NCI-H748 (cell line): Measurements from ENCODE around the gene PLEKHA4.

ENCODE experiments used
- DNase-seq: peaks from one replicate; lab custom pipeline; 2025; ENCODE audit not compliant: unreplicated experiment; lab: John Stamatoyannopoulos, UW

Gene PLEKHA4

DNA sequence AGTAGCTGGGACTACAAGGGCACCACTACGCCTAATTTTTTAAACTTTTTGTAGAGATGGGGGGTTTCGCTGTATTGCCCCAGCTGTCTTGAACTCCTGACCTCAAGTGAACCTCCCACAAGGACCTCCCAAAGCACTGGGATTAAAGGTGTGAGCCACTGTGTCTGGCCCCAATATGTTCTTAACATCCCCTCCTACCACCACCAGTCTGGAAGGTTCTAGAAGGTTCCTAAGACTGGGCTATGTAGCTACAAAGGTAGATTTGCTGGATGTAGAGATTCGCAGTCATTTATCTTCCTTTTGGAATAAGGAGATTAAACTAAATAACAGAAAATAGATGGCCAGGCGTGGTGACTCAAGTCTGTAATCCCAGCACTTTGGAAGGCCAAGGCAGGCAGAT lies 37.5 kb downstream of the PLEKHA4 start:
- no peak for DNase-seq

DNA sequence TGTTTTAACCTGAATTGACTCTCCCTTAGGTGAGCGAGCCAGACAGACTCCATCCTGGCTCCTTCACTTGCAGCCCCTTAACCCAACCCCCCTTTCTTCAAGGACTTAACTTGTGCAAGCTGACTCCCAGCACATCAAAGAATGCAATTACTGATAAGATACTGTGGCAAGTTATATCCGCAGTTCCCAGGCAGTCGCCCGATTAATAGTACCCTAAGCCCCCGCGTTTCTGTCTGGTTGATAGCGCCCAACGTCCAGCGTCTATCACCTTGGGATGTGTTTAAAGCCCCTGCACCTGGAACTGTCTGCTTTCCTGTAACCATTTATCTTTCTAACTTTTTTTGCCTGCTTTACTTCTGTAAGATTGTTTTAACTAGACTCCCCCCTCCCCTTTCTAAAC lies 38.3 kb downstream of the PLEKHA4 start:
- DNase-seq: no peak

DNA sequence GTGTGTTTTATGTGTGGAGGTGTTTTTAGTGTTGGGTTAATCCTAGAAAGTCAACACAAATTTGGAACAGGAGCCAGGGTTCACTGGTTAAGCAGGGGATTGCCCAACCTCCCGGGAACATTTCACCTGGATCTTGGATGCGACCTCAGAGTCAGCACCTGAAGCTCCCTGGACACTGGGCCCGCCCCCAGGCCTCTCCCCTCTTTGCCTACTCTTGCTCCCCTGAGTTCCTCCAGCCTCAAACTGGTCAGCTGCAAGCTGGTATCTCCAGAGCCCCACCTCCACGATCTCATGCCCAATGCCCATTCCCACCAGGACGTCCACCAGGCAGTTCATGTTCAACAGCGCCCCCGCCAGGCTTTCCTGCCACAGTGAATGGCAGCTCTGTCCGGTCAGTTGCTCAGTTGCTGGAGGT lies 41.8 kb downstream of the PLEKHA4 start:
- peak; percentile 47 for DNase-seq

DNA sequence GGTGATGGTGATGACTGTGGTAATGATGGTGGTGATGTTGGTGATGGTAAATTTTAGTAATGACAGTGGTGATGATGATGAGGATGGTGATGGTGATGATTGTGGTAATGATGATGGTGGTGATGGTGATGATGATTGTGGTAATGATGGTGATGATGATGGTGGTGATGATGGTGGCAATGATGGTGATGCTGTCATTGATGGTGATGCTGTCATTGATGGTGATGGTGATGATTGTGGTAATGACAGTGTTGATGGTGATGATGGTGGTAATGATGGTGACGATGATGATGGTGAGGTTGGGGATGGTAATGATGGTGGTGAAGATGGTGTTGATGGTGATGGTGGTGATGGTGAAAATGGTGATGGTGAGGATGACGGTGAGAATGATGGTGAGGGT lies 45.9 kb downstream of the PLEKHA4 start:
- DNase-seq: no peak

DNA sequence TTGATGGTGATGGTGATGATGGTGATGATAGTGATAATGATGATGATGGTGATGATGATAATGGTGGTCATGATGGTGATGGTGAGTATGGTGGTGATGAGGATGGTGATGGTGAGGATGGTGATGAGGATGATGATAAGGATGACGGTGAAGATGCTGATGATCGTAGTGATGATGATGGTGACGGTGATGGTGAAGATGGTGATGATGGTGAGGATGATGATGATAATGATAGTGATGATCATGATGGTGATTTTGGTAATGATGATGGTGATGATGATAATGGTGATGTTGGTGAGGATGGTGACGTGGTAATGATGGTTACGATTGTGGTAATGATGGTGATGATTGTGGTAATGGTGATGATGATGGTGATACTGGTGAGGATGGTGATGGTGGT lies 46.8 kb downstream of the PLEKHA4 start:
- DNase-seq: no peak

DNA sequence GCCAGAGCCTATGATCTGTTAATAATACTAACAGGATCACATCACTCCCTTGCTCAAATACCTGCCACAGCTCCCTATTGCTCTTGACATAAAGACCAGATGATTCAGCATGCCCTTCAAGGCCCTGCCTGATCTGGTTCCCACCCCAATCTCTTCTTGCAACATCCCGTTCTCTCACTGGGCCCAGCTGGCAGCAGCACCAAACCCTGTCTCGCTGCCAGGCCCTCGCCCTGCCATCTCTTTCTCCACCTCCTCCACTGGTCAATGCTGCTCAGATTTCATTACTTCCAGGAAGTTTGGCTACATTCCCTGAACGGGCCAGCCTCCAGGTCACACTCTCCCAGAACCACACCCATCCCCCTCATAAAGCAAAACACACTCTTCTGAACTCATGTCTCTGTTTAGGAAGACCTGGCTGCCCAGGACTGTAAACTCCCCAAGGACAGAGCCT lies 49.0 kb downstream of the PLEKHA4 start:
- peak; percentile 23 for DNase-seq

DNA sequence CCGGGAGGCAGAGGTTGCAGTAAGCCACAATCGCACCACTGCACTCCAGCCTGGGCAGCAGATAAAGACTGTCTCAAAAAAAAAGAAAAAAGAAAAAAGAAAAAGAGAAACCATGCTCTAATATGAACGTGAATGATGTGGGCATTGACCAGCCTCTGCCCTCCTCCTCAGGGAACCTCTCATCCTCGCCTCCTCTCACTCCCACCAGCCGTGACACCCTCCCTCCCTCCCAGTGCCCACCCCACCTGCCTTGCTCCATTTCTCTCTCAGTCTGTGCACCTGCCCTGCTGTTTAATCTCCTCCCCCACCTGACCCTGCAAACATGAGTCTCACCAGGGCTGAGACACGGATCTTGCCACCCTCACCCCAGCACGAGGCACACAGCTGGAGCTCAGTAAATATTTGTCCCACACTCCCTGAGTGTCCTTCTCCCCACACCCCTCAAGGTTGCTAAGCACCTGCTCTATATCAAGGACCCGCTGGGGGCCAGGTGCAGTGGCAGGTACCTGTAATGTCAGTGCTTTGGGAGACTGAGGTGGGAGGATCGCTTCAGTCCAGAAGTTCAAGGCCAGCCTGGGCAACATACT lies 50.1 kb downstream of the PLEKHA4 start:
- peak; percentile 98 for DNase-seq

DNA sequence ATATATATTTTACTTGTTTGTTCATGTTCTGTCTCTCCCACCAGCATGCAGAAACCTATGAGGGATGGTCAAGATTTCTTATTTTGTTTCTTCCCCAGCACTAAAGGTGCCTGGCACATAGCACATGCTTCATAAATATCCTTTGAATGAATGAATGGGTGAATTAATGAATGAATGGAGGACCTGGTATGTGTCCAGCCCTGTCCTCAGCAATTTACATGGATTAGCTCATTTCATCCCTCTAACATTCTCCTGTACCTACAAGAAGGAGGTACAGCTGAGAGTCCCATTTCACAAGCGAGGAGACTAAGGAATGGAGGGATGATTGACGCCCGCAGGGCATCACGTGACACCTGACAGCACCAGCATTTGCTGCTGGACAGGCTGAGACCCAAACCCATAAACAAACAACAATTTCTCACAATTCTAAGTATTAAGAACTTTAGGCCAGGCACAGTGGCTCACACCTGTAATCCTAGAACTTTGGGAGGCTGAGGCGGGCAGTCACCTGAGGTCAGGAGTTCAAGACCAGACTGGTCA lies 50.8 kb downstream of the PLEKHA4 start:
- no peak for DNase-seq

DNA sequence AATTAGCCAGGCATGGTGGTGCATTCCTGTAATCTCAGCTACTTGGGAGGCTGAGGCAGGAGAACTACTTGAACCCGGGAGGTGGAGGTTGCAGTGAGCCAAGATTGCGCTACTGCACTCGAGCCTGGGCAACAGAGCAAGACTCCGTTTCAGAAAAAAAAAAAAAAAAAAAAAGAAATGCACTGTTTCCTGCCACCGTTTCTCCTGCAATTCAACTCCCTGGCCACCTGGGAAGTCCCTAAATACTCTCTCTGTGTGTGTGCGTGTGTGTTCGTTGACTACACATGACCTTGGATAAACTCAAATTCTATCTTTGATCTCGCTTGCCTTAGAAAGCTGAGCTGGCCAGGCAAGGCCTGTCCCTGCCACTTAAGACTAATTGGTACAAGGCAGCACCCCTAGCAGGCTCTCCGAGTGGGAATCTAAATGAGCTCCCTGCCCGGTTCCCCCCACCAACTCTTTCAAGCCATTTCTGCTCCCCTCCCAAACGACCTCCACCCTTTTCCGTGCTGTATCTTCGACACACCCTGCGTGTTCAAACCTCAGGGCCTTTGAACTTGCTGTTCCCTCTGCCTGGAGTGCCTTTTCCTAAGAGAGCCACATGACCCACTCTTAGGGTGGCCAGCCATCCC lies 52.4 kb downstream of the PLEKHA4 start:
- DNase-seq: peak; percentile 65

DNA sequence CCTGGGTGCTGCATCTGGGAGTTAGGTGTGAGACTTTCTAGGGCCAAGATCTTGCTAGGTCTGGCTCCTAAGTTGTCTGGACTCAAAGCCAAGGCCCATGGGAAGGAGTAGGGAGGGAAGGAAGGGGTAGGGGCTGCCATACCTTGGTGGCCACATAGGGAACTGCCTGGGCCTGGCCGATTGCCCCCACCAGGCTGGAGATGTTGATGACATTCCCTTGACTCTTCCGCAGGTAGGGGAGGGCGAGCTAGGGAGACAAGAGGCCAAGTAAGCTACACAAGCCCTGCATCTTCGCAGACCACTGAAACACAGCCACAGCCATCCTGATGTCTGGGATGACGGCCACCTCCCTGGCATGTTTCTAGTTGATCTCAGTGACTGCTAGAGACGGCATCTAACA lies 53.5 kb downstream of the PLEKHA4 start:
- DNase-seq: no peak

DNA sequence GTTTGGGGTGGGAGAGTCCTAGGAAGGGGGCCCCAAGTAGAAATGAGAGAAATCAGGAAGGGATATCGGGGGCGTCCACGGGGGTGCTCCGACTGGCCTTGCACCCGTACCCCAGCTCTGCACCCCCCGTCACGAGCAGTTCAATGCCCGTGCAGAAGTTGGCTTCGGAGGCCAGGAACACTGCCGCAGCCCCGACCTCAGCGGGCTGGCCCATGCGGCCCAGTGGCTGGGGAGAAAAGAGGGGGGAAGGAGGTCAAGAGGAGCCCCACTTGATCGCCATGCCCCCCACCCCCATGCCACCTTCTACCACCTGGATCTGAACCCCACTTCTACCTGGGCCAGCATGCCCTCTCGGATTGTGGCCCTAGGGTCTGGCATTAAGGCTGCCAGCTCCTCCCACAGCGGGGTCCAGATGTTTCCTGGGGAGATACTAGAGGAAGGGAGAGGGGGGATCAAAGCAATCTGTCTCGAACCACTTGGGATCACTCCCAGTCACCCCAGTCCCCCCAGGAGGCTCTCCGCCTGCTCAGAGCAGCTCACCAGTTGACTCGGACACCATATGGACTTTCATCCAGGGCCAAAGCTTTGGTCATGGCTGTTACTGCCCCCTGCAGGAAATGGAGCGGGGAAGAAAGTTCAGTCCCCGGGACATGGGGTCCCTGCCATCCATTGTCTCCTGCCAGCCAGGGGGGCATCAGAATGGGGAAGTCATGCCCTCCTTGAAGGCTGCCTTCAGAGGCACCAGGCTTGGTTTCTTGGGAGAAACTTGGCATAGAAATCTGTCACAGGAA lies 55.1 kb downstream of the PLEKHA4 start:
- peak; percentile 28 for DNase-seq

DNA sequence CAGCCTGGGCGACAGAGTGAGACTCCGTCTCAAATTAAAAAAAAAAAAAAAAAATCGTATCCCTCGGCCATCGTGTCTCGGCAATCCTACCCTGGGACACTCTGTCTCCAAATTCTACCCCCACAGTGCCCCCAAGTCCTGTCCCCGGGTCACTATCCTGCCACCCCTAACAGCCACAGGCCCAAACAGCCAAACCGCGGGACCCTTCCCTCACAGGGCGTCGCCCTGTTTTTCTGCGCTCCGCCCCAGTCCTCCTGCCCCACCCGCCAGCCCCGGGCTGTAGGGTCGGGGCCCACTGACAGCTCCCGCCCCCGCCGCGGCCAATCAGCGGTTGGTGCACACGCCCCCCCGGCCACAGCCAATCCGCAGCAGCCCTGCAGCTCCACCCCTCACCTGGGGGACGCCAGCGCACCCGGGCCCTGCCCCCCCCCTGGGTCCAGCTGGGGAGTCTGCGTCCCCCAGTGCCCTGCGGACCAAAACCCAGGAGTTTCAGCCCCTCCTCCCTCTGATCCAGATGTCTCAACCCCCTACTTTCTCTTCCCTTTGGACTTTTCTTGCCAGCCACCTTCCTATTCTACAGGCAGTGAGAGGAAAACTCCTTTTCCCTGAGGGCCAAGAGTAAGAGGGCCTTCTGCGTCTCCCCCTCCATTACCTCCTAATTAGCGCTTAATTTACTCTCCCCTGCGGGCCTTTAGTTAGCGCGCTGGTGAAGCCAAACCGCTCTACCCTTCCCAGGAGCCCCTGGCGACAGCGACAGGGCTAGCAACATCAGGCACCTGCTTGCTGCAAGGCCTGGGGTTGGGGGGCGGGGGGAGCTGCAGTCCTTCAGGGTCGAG lies 56.1 kb downstream of the PLEKHA4 start:
- peak; percentile 96 for DNase-seq

DNA sequence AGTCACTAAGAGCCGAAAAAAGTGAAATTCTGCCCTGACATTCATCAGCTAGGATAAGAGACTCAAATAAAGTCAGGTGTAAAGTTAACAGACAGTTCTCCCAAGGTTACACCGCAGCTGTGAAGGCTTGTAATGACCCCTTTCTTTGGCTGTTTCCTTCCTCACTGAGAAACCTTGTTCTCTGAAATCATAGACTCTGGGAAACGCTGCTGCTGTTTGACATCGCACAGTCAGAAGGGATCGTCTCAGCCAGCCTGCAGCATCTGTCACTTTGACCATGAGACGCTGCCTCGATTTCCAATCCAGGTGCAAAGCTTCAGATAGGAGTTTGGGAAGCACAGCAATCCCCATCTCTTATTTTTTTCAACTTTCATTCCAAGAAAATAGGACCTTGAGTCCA lies 58.3 kb downstream of the PLEKHA4 start:
- no peak for DNase-seq

DNA sequence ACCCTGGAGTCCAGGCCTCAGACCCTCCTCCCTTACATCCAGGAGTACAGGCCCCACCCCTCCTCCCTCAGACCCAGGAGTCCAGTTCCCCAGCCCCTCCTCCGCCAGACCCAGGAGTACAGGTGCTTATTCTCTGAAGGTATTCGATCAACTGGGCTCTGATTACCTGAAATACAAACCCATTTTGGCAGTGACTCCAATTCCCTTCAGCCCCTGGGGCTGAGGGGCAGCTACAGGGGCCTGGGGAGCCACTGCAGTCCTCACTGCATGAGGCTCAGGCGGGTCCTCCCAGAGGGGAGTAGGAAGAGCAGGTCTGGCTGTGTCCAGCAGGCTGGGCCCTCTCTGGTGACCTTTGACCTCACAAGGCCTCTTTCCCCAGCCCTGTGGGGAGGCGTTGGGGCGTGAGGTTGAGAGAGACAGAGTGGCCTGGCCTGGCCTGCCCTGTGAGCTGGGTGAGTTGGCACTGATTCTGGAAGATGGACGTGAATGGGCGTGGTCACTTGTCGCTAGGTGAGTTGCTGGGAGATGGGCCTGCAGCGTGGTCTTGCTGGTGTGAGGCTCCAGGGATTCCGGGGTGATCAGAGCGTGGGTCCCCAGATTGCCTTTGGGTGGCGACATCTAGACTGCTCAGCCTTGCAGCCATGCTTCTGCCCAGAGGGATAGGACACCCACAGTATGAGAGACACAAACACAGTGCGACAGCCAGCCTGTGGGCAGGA lies 60.7 kb downstream of the PLEKHA4 start:
- no peak for DNase-seq

DNA sequence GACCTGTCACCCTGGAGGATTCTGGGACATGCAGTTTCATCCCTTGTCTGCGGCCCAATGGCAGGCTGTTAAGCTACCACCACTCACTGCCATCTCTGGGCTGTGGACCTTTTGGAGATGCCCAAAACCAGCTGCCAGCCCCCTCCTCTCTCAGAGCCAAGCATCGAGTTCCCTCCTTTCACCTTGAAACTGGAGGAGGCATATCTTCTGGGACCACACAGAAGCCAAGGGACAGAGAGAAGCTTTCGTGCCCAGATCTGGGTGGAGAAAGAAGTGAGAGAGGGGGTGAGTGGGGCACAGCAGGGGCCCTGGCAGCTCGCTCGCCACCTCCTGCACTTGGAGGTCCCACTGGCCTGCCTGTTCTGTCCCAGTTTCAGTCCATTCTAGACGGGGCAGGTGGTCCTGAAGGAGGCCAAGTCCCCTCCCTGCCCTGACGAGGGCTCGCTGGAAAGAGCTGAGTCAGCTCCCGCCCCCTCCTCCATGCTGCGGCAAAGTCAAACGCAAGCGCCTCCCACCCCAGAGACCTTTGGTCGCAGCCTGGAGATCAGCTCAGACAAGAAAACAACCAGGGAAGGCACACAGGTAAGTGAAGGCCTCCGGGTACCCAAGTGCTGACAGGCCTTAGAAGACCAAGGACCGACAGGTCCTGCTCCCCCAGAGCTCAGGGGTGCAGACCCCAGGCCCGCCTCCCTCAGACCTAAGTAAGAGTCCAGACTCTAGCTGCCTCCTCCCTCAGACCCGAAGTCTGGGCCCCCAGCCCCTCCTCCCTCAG lies 61.4 kb downstream of the PLEKHA4 start:
- no peak for DNase-seq

DNA sequence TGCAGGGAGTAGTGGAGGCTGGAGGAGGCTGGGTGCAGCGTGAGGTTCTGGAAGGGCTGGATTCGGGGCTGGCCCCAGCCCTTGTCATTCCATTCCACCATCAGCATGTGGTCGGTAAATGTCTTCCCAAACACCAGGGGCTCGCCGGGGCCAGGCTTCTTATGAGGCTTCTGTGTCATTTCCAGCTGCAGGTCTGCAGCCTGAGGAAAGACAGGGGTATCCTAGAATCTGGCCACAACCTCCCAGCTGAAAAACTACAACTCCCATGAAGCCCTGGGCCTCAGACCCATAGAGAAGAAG lies 61.9 kb downstream of the PLEKHA4 start:
- peak; percentile 52 for DNase-seq

DNA sequence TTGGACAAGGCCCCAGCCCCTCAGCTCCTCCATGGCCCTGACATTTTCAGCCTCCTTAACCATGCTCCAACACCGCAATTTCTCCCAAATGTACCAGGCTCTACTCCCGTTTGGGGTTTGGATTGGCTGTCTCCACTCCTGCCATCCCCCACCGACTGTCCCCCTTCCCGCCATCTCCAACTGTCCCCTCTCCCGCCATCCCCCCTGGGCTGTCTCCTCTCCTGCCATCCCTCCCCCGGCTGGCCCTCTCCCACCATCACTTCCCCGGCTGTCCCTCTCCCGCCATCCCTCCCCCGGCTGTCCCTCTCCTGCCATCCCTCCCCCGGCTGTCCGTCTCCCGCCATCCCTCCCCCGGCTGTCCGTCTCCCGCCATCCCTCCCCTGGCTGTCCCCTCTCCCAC lies 63.0 kb downstream of the PLEKHA4 start:
- no peak for DNase-seq

DNA sequence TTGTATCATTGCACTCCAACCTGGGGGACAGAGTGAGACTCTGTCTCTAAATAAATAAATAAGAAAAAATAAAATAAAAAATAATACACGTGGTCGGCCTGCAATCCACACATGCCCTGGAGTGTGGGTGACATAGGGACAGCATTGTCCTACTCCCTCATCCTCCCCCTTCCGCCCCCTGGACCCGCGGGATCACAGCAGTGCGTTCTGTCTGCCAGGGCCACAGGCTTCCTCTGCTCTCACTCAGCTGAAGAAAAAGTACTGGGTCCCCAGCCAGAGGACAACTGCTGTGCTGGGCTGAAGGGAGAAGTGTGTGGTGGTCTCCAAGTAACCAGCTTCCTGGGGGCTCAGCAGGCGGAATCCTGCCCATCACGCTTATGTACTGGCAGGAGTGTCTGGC lies 63.9 kb downstream of the PLEKHA4 start:
- DNase-seq: no peak

DNA sequence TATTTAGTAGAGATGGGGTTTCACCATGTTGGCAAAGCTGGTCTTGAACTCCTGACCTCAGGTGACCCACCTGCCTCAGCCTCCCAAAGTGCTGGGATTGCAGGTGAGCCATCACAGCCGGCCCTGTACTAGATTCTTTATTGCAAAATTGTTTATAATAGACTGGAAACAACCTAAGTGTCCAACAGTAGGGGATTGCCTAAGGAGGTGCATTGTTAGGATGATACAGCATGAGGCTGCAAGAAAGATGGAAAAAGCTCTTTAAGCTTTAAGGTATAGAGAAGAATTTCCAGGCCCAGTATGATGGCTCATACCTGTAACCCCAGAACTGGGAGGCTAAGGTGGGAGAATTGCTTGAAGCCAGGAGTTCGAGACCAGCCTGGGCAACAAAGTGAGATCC lies 65.8 kb downstream of the PLEKHA4 start:
- DNase-seq: no peak
